Stimulated activated CD4-positive, alpha-beta T cell treated with anti-CD3 and anti-CD28 coated beads, TNF-alpha, amount 100 ng/mL, for 48 hours (primary cell): ENCODE results near the gene DNAAF5.
A peak's percentile ranks its signal among the peaks of the same experiment; 100 is the strongest.

Source experiments
- DNase-seq, 3 donors: peaks; one replicate each; pipeline ENCODE4 v3.0.0-alpha.2; 2020; ENCODE audit warnings: low read depth in 3 of 3

DNAAF5 gene

GRCh38 chr7:815284-816216, 89.1 kb downstream of the DNAAF5 start:
- DNase-seq = no peak

DNA sequence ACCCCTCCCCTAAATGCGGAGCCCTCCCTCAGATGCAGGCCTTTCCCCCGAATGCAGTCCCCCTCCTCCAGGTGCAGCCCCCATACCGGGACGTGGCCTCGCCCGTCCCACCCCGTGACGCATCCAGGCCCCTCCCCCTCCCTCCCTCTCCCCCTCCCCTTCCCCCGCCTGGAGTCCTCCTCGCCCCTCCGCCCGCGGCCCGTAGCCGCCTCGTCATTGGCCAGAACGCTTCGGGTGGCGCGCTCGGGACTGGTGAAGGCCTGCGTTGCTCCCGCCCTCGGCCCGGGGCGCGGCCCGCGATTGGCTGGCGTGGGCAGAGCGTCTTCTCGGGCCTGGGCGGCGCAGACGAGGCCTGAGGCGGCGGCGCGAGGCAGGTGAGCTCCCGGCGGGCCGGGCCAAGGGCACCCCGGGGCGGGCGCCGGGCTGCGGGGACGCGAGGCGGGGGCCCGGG, 89.8 kb downstream of the DNAAF5 start:
- peak; percentile 91 to 94 (median 93) for DNase-seq

- DNase-seq = peak in 1 of 3 donors; percentile 35
These were observed 90.5 kb downstream of the DNAAF5 start for GRCh38 chr7:816751-817671.

- no peak for DNase-seq
These were observed 91.7 kb downstream of the DNAAF5 start for GRCh38 chr7:818031-818699.

DNA sequence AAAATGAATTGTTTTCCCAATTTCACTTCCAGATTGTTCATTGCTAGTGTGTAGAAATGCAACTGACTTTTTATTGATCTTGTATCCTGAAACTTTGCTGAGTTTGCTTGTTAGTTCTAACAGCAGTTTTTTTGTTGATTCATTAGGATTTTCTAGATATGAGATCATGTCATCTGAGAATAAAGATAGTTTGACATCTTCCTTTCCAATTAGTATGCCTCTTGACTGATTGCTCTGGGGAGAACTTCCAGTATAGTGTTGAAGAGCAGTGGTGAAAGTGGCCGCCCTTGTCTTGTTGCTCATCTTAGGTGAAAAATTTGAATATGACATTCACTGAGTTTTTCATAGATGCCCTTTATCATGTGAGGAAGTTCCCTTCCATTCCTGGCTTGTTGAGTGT, 93.8 kb downstream of the DNAAF5 start:
- no peak for DNase-seq

DNA sequence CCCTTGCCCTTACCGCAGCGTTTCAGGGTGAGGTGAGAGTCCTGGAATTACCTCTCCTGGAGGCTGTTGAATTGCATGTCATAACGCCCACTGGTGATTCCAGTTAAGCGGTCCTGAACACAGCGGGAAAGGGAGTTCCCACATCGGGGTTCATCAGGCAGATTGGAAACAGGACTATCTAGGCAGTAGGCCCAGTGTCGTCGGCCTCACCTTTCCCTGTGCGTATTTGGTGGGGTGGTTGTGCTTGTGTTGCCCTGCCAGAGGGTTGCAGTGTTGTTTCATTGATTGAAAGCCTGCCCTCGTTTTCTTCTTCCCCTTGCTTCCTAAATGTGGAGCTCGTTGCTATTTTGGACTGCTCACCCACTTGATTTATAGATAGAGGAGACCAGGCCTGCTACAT, 95.2 kb downstream of the DNAAF5 start:
- DNase-seq = no peak

DNA sequence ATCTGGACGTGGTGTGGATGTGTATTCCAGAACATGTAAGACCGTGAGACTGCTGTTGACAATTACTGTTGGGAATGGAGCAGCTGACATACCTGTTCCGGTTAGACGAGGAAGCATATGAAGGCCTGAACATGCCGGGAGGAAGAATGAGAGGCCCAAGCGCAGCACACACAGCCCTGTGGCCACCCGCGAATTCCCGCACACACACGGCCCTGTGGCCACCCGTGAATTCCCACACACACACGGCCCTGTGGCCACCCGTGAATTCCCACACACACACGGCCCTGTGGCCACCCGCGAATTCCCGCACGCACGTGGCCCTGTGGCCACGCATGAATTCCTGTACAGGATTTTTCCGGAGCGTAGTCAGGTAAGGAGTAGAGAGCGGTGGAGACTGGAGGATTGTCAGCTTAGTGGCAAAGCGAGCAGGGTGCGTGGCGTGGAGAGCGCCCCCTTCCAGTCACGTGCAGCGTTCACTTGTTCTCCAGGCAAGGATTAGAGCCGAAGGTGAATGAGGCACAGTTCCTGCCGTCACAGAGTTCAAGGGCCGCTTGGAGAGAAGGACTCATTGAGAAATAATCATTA, 96.3 kb downstream of the DNAAF5 start:
- no peak for DNase-seq

GRCh38 chr7:823649-824048, 97.2 kb downstream of the DNAAF5 start:
- no peak for DNase-seq

DNA sequence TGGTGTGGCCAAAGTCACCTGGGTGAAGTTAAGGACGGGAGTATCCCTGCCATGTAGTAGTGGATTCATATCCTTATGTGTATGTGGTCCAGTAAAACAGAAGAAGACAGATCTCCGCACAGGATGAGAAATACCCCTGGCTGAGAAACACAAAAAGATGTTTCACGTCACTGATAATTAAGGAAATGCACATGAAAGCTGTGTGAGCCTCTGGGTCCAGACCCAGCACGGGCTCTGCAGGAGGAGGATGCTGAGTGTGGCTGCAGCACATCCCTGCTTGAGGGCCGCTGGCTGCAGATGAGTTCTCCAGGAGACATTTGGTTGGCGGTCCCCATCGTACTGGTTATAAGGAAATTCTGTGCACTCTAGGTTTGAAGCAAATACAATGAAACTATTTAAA, 97.6 kb downstream of the DNAAF5 start:
- DNase-seq = no peak

DNA sequence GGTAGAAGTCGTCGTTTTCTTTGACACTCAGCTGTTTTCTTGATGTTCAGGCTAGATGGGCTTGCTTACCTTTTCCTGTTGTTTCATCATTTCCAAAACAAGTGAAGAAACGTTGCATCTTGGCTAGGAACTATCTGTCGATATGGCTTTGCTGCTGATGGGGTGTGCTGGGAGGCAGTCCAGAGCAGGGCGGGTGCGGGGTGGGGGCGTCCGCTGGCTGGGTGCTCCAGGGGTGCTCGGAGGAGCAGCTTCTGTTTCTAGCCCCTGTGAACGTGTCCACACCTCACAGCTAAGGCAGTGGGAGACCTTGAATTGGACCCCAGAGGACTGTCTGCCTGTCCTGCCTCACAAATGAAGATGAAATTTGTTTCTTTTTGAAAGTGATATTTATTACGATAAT, 98.2 kb downstream of the DNAAF5 start:
- DNase-seq = no peak

DNA sequence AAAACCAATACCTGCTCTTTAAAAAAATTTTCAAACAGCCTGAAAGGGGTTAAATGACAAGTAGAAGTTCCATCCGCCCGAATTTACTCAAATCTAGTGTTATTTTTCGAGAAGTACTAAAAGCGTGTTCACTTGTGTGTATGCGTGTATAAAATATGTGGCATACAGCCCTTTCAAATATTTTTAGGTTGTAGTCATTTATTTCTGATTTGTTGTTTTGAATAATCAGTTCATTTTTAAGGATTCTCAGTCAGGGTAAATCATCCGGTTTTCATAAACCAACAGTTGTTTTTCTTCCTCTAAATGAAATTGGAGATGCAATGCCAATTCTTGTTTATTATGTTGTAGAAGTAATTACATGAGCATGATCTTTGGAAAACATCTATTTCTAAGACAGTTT, 98.9 kb downstream of the DNAAF5 start:
- DNase-seq = no peak

DNA sequence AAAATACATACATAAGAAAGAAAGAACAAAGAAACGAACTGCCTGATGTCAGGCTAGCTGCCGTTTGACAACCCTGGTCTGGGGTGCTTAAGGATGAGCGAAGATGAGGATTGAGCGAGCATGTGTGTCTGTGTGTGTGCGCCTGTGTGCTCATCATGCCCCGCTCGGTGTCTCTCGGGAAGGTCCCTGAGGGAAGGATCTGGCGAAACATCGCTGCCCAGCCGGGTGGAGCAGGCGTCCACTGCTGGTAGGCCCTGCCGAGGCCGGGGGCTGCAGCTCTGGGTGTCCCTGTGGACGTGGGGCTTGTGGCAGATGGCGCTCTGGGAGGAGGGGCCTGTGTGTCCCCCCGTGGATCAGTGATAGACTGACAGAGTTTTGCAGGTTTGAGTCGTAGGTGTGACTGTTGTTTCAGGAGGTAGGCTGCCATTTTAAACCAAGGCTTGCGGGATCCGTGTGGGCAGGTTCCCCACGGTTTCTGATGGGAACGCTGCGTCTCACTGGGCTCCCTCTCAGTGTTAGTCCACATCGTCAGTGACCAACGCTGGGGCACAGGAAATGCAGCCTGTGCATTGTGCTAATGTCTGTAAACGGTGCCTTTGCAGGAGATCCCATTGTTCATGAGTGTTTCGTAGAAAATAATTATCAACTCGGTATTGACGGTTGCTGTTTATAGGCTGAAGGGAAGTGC, 99.9 kb downstream of the DNAAF5 start:
- DNase-seq = no peak

DNA sequence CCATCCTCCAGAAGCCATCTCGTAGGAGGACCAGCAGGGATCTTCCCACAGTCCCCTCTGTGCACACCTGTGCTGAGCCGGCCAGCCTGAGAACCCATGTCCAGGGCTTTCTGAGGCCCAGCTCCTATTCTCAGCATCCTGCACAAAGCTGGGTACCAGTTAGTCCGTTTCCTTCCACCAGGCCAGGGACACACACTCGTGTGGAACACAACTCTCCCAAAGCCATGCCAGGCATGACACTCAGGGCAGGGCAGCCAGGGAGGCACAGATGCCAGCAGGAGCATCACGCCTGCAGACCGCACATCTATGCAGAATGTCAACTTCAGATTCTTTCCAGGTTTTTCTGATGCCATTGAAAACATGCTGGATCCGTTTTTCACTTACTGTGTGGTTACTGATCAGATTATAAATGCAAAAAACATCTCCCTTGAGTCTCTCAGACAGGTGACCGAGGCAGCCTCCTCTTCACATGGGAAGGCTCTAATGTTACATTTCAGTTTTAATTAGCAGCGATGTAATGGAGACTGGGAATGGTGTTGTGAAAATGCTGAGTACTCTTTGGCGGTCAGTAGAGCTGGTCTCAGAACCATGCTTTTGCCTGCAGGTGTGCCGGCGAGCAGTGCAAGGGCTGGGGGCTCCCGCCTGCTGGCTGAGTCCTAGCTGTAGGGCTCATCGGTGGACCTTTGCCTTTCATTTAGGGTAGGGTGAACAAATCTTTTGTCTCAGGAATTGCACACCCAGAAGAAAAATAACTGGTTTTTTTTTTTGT, 102.5 kb downstream of the DNAAF5 start:
- no peak for DNase-seq

DNA sequence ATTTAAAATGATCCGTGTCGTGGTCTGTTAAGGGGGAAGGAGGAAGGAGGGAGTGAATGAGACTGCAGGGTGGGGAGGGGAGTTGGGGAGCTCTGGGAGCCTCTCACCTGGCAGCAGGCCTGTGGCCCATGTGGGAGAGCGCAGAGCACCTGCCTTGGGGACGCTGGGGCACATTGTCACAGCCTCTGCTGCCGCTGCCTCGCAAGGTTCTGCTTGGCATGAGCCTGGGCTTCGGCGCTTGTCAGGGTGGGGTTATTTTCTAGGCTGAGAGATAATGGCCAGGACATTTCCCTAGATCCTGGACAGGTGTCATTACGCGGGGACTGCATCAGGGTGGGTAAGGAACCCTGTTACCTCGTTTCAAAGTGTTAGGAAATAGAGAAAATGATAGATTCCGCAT, 103.6 kb downstream of the DNAAF5 start:
- DNase-seq = no peak

DNA sequence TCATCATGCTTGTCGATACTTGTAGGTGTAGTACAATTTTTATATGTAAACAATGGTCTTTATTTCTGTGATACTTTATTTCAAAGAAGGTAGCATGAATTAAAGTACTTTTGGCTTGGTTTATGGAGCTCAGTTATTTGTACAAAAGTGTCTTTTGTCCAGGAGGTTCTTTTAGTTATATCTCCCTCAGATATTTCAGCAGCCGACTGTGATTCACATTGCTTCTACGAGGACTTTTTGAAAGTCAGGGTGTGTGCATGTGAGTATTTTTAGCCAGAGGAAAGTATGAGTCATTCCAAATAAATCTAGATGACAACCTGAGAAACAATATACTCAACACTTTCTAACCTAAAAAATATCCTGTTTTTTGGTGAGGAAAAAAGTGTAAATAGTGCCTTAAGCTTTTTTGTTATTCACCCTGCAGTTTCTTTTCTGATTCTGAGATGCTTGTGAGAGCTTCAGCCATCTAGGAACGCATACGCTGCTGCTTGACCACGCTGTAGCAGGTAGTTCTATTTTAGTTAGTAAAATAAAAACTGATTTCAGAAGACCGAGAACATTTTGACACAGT, 105.2 kb downstream of the DNAAF5 start:
- DNase-seq = no peak

GRCh38 chr7:832167-832967, 105.9 kb downstream of the DNAAF5 start, which contains the start of gene SUN1:
Gene SUN1, plus strand, starts transcription at chr7:832476. Its CDS starts 49 bp downstream, at chr7:832525.
- DNase-seq = peak in 1 of 3 donors; percentile 62

- DNase-seq = no peak
These were observed 106.5 kb downstream of the DNAAF5 start for GRCh38 chr7:832968-833424.

GRCh38 chr7:833601-834258, 107.2 kb downstream of the DNAAF5 start:
- DNase-seq = no peak
